ENCODE data around the gene DNAL1.

- no peak for TF ChIP-seq CTCF (IDR thresholded peaks at IDR 0.05; ENCODE audit: poor library complexity)
- no peak for TF ChIP-seq EZH2 (IDR thresholded peaks at IDR 0.05; ENCODE audit: borderline replicate concordance)
- no peak for TF ChIP-seq EZH2phosphoT487 (IDR thresholded peaks at IDR 0.05; ENCODE audit: low read depth, severe bottlenecking, unreplicated experiment)
Observed at GRCh38 chr14:73732006-73732405, 87.2 kb downstream of the DNAL1 start.
